Measurements from ENCODE around the gene IFRD1.

DNA sequence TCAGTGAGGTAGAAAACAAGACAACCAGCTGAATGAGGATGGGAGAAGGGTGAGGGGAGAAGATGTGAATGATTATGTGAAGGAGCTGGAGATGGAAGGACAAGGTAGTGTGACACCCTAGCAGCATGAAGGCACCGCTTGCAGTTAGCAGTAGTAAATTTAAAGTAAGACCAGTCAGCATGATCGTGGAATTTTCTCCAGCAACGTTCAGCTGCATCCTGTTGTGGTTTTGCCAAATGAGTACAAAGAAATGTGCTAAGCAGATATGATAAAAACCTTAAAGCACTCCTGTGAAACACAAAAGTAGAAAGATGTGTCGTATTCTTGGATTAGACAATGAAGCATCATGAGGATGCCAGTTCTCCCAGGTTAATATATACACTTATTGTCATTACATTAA, 34.1 kb upstream of the IFRD1 start:
- no peak for TF ChIP-seq SNAI2 (CRISPR knock-in tag; IDR thresholded peaks at IDR 0.05)
- no peak for TF ChIP-seq ZFP3 (CRISPR knock-in tag; IDR thresholded peaks at IDR 0.05)
- no peak for TF ChIP-seq ZFP30 (CRISPR knock-in tag; IDR thresholded peaks at IDR 0.05)
- no peak for TF ChIP-seq ZNF565 (CRISPR knock-in tag; conservative IDR thresholded peaks at IDR 0.05; ENCODE audit: low read depth)
- TF ChIP-seq ARNTL (CRISPR knock-in tag; IDR thresholded peaks at IDR 0.05; ENCODE audit: borderline replicate concordance, low read depth) = no peak
- no peak for TF ChIP-seq RARB (CRISPR knock-in tag; IDR thresholded peaks at IDR 0.05)
- no peak for TF ChIP-seq CSDC2 (CRISPR knock-in tag; IDR thresholded peaks at IDR 0.05)
- TF ChIP-seq, protein P1, sequence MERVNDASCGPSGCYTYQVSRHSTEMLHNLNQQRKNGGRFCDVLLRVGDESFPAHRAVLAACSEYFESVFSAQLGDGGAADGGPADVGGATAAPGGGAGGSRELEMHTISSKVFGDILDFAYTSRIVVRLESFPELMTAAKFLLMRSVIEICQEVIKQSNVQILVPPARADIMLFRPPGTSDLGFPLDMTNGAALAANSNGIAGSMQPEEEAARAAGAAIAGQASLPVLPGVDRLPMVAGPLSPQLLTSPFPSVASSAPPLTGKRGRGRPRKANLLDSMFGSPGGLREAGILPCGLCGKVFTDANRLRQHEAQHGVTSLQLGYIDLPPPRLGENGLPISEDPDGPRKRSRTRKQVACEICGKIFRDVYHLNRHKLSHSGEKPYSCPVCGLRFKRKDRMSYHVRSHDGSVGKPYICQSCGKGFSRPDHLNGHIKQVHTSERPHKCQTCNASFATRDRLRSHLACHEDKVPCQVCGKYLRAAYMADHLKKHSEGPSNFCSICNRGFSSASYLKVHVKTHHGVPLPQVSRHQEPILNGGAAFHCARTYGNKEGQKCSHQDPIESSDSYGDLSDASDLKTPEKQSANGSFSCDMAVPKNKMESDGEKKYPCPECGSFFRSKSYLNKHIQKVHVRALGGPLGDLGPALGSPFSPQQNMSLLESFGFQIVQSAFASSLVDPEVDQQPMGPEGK (CRISPR knock-in tag; IDR thresholded peaks at IDR 0.05; ENCODE audit: borderline replicate concordance) = no peak
- TF ChIP-seq TCF4 (CRISPR knock-in tag; IDR thresholded peaks at IDR 0.05; ENCODE audit: borderline replicate concordance) = no peak
- no peak for TF ChIP-seq GLIS3 (CRISPR knock-in tag; IDR thresholded peaks at IDR 0.05)

Measured in SK-N-SH treated with all-trans-retinoic acid at 6 μM for 48 hours (cell line).